PC-3 (cell line): ENCODE measurements around the gene ERGIC1.

Source experiments
- CTCF ChIP-seq: fragments of 300-600 bp; sonication (generic); conservative IDR thresholded peaks from 2 replicates; pipeline ENCODE4 v1.5.1; 2017; ENCODE audit warnings: antibody characterized with exemption, low read depth, mild to moderate bottlenecking, low read length
- EZH2 ChIP-seq: fragments of 300-600 bp; sonication (generic); IDR thresholded peaks from one replicate; pipeline ENCODE4 v1.6.1; 2017; ENCODE audit warnings: antibody characterized with exemption, mild to moderate bottlenecking, low read length; ENCODE audit not compliant: unreplicated experiment

- TF ChIP-seq CTCF (no peak), EZH2 (no peak)
These were observed 33.8 kb downstream of the ERGIC1 start for GRCh38 chr5:172867761-172868435.
